COLO668 (cell line): ENCODE results near the gene HEPACAM2.

ENCODE experiments used
- DNase-seq: peaks from one replicate; lab custom pipeline; 2025; ENCODE audit not compliant: unreplicated experiment; lab: John Stamatoyannopoulos, UW

The HEPACAM2 gene

GRCh38 chr7:93148144-93148543, 78.1 kb downstream of the HEPACAM2 start, which contains the start of gene SAMD9L:
Gene SAMD9L, minus strand, starts transcription at chr7:93148385. Its CDS starts 12,414 bp downstream, at chr7:93135971.
- no peak for DNase-seq

DNA sequence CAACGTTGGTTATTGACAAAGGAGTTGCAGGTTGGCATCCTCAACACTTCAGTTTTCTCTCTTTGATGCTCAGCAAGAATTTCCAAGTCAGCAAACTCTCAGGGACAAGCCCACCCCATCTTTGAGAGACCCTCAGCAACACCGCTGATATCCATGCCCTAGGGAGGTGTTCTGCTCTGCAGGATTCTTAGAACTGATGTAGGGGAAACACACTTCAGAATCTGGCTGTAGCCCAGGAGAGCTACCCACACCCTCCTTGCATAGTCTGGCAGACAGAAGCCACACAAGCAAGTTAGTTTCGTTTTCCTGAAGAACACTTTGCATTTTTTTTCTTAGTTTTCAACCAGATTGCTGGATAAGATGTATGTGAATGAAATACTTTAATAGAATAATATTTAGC, 78.9 kb downstream of the HEPACAM2 start:
- DNase-seq, result no peak

DNA sequence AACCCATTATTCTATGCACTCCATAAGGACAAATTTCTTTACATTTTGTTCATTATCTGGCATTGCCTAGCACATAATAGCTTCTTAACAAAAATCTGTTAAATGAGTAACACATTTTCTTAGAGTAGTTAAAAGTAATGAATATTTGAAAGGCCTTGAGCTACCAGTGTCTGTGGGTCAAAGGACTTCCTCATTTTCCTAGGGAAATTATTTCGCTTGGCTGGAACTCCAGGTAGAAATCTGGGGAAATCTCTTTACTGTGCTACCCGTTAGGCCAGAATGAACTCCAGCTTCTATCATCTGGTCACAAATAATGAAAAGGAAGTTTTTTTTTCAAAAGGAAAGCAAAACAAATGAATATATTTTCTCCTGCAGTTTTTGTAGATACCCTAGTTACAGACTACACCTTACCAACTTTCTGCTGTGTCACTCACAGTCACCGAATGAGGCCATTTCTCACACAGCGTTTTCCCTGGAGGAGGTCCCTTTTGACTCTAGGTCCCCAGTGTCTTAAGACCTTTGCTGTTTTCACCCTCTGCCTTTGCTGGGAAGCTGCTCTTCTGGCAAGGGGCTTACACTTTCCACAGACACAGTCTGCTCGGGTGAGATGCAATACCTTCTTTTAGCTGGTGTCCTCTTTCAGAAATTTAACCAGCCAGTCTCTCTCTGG, 79.7 kb downstream of the HEPACAM2 start:
- no peak for DNase-seq

DNA sequence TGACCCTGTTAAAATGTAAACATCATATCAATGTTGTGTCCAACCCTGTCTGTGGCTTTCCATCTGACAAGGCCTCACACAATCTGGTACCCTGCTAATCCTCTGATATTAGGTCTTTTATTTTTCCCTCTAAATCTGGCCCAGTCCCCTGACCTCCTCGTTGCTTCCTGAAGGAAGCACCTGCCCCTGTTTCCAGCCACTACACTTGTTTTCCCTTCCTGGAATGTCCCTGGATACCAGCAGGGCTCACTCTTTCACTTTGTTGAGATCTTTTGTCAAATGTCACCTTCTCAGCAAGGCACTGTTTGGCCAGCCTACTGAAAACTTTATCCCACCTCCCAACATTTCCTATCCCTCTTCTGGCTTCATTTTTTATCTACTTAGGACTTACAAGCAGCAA, 80.2 kb downstream of the HEPACAM2 start:
- DNase-seq, result no peak

- DNase-seq, result no peak
Observed at GRCh38 chr7:93145354-93145753, 80.9 kb downstream of the HEPACAM2 start.

DNA sequence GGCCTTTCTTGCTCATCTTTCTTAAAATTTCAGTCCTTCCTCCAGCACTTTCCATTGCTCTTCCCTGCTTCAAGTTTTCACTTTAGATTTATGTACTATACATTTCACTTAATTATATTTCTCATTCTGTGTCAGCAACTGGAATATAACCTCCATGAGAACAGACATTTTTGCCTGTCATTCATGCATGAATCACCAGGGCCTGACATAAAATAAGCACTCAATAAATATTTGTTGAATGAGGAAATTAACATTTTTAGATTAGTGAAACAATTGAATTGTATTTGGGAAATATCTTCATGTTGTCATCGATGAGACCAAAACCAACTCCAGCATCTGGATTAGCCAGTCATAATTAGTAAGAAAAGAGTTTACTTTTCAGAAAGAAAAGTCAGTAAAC, 84.1 kb downstream of the HEPACAM2 start:
- DNase-seq, result no peak

- DNase-seq, result no peak
Observed at GRCh38 chr7:93140582-93141191, 85.6 kb downstream of the HEPACAM2 start.

DNA sequence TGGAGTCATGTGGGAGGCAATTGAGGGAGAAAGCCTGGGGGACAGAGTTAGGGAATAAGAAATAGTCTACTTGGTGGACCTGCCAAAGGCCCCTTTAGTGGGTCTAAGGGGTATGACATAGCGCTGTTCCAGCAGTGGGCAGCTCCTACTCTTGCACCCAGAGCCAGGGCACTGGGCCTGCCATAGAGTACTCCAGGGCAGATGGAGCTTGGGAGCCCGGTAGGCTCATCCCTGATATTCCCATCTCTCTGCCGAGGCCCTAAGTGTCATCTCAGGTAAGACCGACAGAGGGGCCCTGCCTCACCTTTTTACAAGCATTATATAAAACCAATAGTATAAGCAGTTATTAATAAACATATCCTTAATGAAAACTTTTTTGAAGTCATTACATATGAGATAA, 87.7 kb downstream of the HEPACAM2 start:
- no peak for DNase-seq
